ENCODE data around the gene RCSD1. TPM values are rescaled to one million over a fixed set of nuclear protein-coding genes. Genes with fewer than 3 reads are reported as not detected.

RCSD1 gene
- under 0.01 and 0.57 TPM in 2 replicates for total RNA-seq

GRCh38 chr1:167629681-167630567 is at the start of gene RCSD1:
RCSD1 (plus strand) TSS chr1:167630232; CDS start chr1:167630424, 192 bp downstream.

GRCh38 chr1:167721617-167722151 is 91.7 kb downstream of the RCSD1 start, which contains the start of gene MPZL1:
MPZL1 (plus strand) TSS chr1:167721982; CDS start chr1:167722152, 170 bp downstream.

Other genes starting within 250 kb of the RCSD1 start
- not detected in 2 replicates for gene CD247, start 111.7 kb upstream of the RCSD1 start, total RNA-seq
- gene CREG1, start 76.5 kb upstream of the RCSD1 start, total RNA-seq: 24.3 and 75.7 TPM in 2 replicates
- 164 and 190 TPM in 2 replicates for gene MPZL1, start 91.8 kb downstream of the RCSD1 start, total RNA-seq